Left ventricle myocardium inferior (tissue), 1 donor: ENCODE measurements around the gene KRTAP19-7. TPM values are rescaled to one million over a fixed set of nuclear protein-coding genes. Genes with fewer than 3 reads are reported as not detected.

Experiments
- DNase-seq: peaks from one replicate; pipeline ENCODE4 v3.0.0-alpha.2; 2020
- H3K27ac ChIP-seq: fragments of 200-600 bp; replicated peaks from 2 replicates; pipeline ENCODE4 v1.8.0; 2021
- H3K27me3 ChIP-seq: fragments of 200-600 bp; 2 replicates; pipeline ENCODE4 v1.8.0; 2021; ENCODE audit warnings: low read depth
- H3K36me3 ChIP-seq: fragments of 200-600 bp; 2 replicates; pipeline ENCODE4 v1.8.0; 2021
- H3K4me1 ChIP-seq: fragments of 200-600 bp; 2 replicates; pipeline ENCODE4 v1.8.0; 2021
- H3K4me3 ChIP-seq: fragments of 200-600 bp; 2 replicates; pipeline ENCODE4 v1.8.0; 2021; ENCODE audit warnings: mild to moderate bottlenecking, moderate library complexity
- H3K9me3 ChIP-seq: fragments of 200-600 bp; replicated peaks from 2 replicates; pipeline ENCODE4 v1.8.0; 2021
- CTCF ChIP-seq: fragments of 200-600 bp; IDR thresholded peaks from 2 replicates; pipeline ENCODE4 v1.8.0; 2021; ENCODE audit warnings: antibody characterized with exemption, mild to moderate bottlenecking, borderline replicate concordance
- intact Hi-C: fragments of 100-400 bp; cut with micrococcal nuclease; formaldehyde crosslinking; loops from one replicate; pipeline ENCODE4 v1.11.0; 2022
- total RNA-seq: library from RNA; stranded (reverse); fragmentation: NEBNext Ultra II Directional; extraction: Animal tissue kit (Norgen Biotek cat#: 25700); gene quantifications from one replicate; pipeline ENCODE4 v1.2.1, GENCODE V29; 2021
- donor health status: DM: no; HTN: yes; CAD: no; lungs with severe emphysema.

The KRTAP19-7 gene
- total RNA-seq, 1 donor from 2014 or later = not detected

DNA sequence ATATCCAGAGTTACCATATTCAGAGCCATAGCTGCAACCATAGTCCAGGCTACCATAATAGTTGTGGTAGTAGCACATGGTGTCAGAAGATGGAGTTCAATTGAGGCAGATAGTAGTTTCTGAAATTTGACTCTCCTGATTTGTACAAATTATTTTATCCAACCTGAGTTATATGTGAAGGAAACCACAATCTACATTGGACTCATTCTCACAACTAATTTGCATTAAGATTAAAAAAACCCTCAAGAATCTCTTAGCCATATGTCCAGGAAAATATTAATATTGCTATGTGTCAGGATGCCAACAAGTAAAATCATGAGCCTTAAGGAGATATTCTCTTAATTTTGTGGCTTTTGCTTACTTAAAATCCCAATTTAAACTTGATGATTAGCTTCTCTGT lies 29.2 kb upstream of the KRTAP19-7 start, which contains the start of gene KRTAP22-2:
KRTAP22-2 (minus strand) TSS at position 101 of the 400 bp plus-strand sequence.
- no peak within 1 kb of the TSS for H3K27ac ChIP-seq
- no peak for DNase-seq
- H3K4me1 ChIP-seq = no peaks in the 10 kb centered on the region
- no peak within 1 kb of the TSS for H3K4me3 ChIP-seq
- no peaks in the 10 kb centered on the region for H3K9me3 ChIP-seq
- intact Hi-C loops = no loop called here
- no peaks in the 10 kb centered on the region for H3K27me3 ChIP-seq
- no peaks in the 10 kb centered on the region for H3K36me3 ChIP-seq
- no peak for TF ChIP-seq CTCF

DNA sequence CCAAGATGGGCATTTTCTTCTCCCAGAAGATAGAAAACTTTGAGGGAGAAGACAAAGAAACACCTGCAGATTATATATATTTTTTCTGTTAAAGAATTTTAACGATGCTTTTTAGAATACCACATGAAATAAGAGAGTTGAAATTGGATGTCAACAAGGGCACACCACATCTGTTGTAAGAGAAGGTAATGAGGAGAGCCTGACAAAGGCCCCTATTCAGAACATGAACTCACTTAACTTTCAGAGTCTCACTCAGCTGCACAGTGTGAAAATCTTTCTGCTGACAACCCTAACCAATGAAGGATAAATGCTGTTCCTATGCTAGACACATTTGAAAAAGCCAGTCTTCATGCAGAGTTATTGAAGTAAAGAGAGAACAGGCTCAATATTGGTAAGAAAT lies 21.8 kb upstream of the KRTAP19-7 start:
- TF ChIP-seq CTCF = no peak

GRCh38 chr21:30580132-30580531 lies 19.0 kb upstream of the KRTAP19-7 start:
- H3K4me3 ChIP-seq = no peak overlapping the region
- no peak overlapping the region for H3K27ac ChIP-seq
- DNase-seq = no peak
- TF ChIP-seq CTCF = no peak
- no peaks in the 10 kb centered on the region for H3K9me3 ChIP-seq
- H3K4me1 ChIP-seq = no peaks in the 10 kb centered on the region
- H3K36me3 ChIP-seq = no peaks in the 10 kb centered on the region
- H3K27me3 ChIP-seq = no peaks in the 10 kb centered on the region
- intact Hi-C loops = no loop called here

More for the DNA sequence above, 21.8 kb upstream of the KRTAP19-7 start:
- intact Hi-C loops = no loop called here
- no peak for DNase-seq
- Histone ChIP-seq H3K9me3 (no peaks in the 10 kb centered on the region), H3K4me1 (no peaks in the 10 kb centered on the region), H3K27me3 (no peaks in the 10 kb centered on the region), H3K36me3 (no peaks in the 10 kb centered on the region), H3K27ac (no peak overlapping the region), H3K4me3 (no peak overlapping the region)

- no peak for TF ChIP-seq CTCF
- intact Hi-C loops = no loop called here
- Histone ChIP-seq H3K9me3 (no peaks in the 10 kb centered on the region), H3K4me1 (no peaks in the 10 kb centered on the region), H3K4me3 (no peak overlapping the region), H3K27ac (no peak overlapping the region), H3K36me3 (no peaks in the 10 kb centered on the region), H3K27me3 (no peaks in the 10 kb centered on the region)
- no peak for DNase-seq
Observed at GRCh38 chr21:30579346-30579745, 18.2 kb upstream of the KRTAP19-7 start.

DNA sequence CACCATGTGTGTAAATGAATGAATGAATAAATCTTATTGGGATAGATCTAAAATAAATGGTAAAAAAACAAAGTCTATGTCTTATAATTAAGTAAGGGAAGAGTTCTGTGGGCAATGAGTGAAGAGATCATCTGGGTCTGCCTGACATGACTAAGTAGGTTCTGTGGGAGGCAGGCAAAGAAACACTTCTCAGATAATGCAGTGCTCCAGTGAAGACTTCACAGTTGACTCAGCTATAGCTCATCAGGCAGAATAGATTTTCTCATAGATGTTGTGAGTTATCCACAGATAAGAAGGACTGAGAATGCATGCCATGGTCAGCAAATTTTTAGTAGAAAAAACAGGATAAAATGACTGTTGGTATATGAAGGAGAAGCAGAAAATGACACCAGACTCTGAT lies 16.7 kb upstream of the KRTAP19-7 start:
- intact Hi-C loops = no loop called here
- no peak for DNase-seq
- Histone ChIP-seq H3K27ac (no peak overlapping the region), H3K4me3 (no peak overlapping the region), H3K27me3 (no peaks in the 10 kb centered on the region), H3K9me3 (no peaks in the 10 kb centered on the region), H3K4me1 (no peaks in the 10 kb centered on the region), H3K36me3 (no peaks in the 10 kb centered on the region)
- TF ChIP-seq CTCF = no peak

DNA sequence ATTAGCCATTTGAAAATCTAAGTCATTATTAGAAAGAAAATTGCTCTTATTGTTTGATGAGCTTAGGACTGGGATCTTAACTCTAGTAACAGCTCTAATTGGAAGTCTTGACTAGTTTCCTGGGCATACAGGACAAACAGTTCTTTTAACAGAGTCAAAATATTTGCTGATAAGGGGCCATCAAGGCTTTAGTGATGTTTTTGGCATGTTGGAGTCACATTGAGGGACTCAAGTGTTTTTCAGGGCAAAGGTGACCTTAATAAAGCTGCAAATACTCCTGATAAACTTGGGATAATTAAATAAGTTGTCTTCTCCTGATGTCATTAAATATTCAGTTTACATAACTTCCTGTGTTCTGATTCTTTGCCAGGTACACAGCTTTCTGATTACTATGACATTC lies 6.5 kb upstream of the KRTAP19-7 start:
- intact Hi-C loops = no loop called here
- no peak for DNase-seq
- no peaks in the 10 kb centered on the region for H3K9me3 ChIP-seq
- no peak overlapping the region for H3K4me3 ChIP-seq
- H3K27ac ChIP-seq = peak overlapping the region; percentile 48
- no peaks in the 10 kb centered on the region for H3K4me1 ChIP-seq
- no peak for TF ChIP-seq CTCF
- H3K36me3 ChIP-seq = no peaks in the 10 kb centered on the region
- H3K27me3 ChIP-seq = no peaks in the 10 kb centered on the region
